Immature natural killer cell (primary cell): ENCODE data around the gene JUNB. TPM values are rescaled to one million over a fixed set of nuclear protein-coding genes. Genes with fewer than 3 reads are reported as not detected.

ENCODE experiments used
- DNase-seq, 3 donors: peaks; one replicate each; pipeline ENCODE4 v3.0.0; 2022; ENCODE audit warnings: mixed read lengths in 1 of 3
- H3K27ac Mint-ChIP-seq, 6 donors: one replicate each; pipeline ENCODE4 v1.8.0; 2020; ENCODE audit warnings: mixed read lengths in 6 of 6, mild to moderate bottlenecking in 5 of 6, inconsistent platforms in 4 of 6, moderate library complexity in 3 of 6
- H3K27me3 Mint-ChIP-seq, 3 donors: one replicate each; pipeline ENCODE4 v1.8.0; 2020 to 2021; ENCODE audit warnings: low read depth in 3 of 3, mild to moderate bottlenecking in 3 of 3, mixed read lengths in 3 of 3, moderate library complexity in 3 of 3, inconsistent platforms in 1 of 3
- H3K36me3 Mint-ChIP-seq, 3 donors: one replicate each; pipeline ENCODE4 v1.8.0; 2020; ENCODE audit warnings: mixed read lengths in 3 of 3, inconsistent platforms in 2 of 3, mild to moderate bottlenecking in 2 of 3
- H3K4me1 Mint-ChIP-seq, 2 donors: one replicate each; pipeline ENCODE4 v1.8.0; 2020; ENCODE audit warnings: inconsistent platforms in 2 of 2, mild to moderate bottlenecking in 2 of 2, mixed read lengths in 2 of 2, moderate library complexity in 1 of 2
- H3K4me3 Mint-ChIP-seq, 5 donors: one replicate each; pipeline ENCODE4 v1.8.0; 2020; ENCODE audit warnings: mild to moderate bottlenecking in 5 of 5, mixed read lengths in 5 of 5, inconsistent platforms in 3 of 5, moderate library complexity in 3 of 5
- H3K9me3 Mint-ChIP-seq, 6 donors: one replicate each; pipeline ENCODE4 v1.8.0; 2020; ENCODE audit warnings: mild to moderate bottlenecking in 6 of 6, mixed read lengths in 6 of 6, inconsistent platforms in 4 of 6, moderate library complexity in 3 of 6
- polyA plus RNA-seq, 3 donors: library from polyadenylated mRNA; unstranded; fragments of 300-500 nt; fragmentation: Illumina TruSeq; gene quantifications; one replicate each; pipeline ENCODE4 v1.2.3, GENCODE V29; 2021

Gene JUNB
- polyA plus RNA-seq, 3 donors from 2014 or later, result 620 to 796 (median 697) TPM

- peak; percentile 32 to 49 (median 36) for DNase-seq
- Mint-ChIP-seq H3K9me3 (no peaks in the 10 kb centered on the region), H3K27ac (peak overlapping the region; percentile 95 to 99 (median 99)), H3K27me3 (peaks cover 32 to 46% (median 35%) of the 10 kb centered on the region in 3 donors), H3K4me1 (peaks cover 23 to 28% of the 10 kb centered on the region in 2 donors), H3K36me3 (no peaks in the 10 kb centered on the region), H3K4me3 (peak overlapping the region; percentile 64 to 88 (median 84))
These were observed 2.6 kb upstream of the JUNB start for GRCh38 chr19:12788682-12789097.

GRCh38 chr19:12789098-12789903, 2.0 kb upstream of the JUNB start:
- H3K4me1 Mint-ChIP-seq, result peaks cover 26 to 33% of the 10 kb centered on the region in 2 donors

DNA sequence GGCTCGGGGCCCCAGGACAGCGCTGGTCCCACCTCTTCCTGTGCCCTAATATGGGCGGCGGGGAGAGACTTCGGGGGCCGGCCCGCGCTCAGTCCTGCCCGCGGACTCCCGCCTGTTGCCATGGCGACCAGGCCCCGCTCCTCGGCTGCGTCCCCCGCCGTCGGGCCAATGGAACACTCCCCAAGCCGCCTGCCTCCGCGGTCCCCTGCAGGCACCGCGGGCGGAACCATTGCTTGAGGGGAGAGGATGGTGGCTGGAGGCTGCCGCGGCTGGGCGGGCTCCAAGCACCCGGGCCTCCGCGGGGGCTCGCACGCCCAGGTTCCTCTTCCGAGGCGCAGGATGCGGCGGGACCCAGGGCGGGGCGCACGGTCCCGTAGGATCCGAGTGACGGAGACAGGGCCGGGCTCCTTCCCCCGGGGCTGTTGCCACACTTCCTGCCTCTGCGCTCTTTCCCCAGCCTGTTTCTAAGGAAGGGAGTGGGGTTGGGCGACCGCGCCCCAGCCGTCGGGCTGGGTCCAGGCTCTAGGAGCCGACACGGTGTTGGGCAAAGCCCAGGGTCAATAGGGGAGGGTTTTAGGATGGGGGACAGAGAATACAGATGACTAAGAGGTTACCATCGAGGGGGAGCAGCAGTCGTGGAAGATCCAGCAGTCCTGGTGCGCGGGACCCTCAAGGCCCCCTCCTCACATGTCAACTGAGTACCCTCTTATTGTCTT, 1.2 kb upstream of the JUNB start:
- H3K27me3 Mint-ChIP-seq, result peaks cover 35 to 48% (median 38%) of the 10 kb centered on the region in 3 donors
- H3K4me3 Mint-ChIP-seq, result peak overlapping the region; percentile 93 to 96 (median 95)
- DNase-seq, result peak; percentile 97 to 98 (median 97)
- H3K4me1 Mint-ChIP-seq, result peaks cover 33 to 40% of the 10 kb centered on the region in 2 donors
- no peaks in the 10 kb centered on the region for H3K36me3 Mint-ChIP-seq
- H3K9me3 Mint-ChIP-seq, result no peaks in the 10 kb centered on the region
- H3K27ac Mint-ChIP-seq, result peak overlapping the region; percentile 94 to 100 (median 99)

More at GRCh38 chr19:12789098-12789903, 2.0 kb upstream of the JUNB start:
- DNase-seq, result peak; percentile 44 to 49 (median 47)
- H3K4me3 Mint-ChIP-seq, result peak overlapping the region; percentile 83 to 96 (median 95)
- H3K27ac Mint-ChIP-seq, result peak overlapping the region; percentile 95 to 100 (median 99)
- no peaks in the 10 kb centered on the region for H3K36me3 Mint-ChIP-seq
- H3K27me3 Mint-ChIP-seq, result peaks cover 35 to 48% (median 36%) of the 10 kb centered on the region in 3 donors
- H3K9me3 Mint-ChIP-seq, result no peaks in the 10 kb centered on the region

- H3K4me3 Mint-ChIP-seq, result peak overlapping the region; percentile 93 to 96 (median 95)
- no peaks in the 10 kb centered on the region for H3K9me3 Mint-ChIP-seq
- no peaks in the 10 kb centered on the region for H3K36me3 Mint-ChIP-seq
- peaks cover 35 to 48% (median 38%) of the 10 kb centered on the region in 3 donors for H3K27me3 Mint-ChIP-seq
- H3K27ac Mint-ChIP-seq, result peak overlapping the region; percentile 94 to 100 (median 99)
- DNase-seq, result no peak
- H3K4me1 Mint-ChIP-seq, result peaks cover 34 to 42% of the 10 kb centered on the region in 2 donors
These were observed 500 bp upstream of the JUNB start for GRCh38 chr19:12790628-12791344.

GRCh38 chr19:12792051-12792852, 966 bp downstream of the JUNB start:
- H3K27me3 Mint-ChIP-seq, result peaks cover 35 to 52% (median 42%) of the 10 kb centered on the region in 3 donors
- H3K4me3 Mint-ChIP-seq, result peak overlapping the region; percentile 93 to 96 (median 95)
- DNase-seq, result peak; percentile 76 to 82 (median 81)
- peak overlapping the region; percentile 93 to 100 (median 99) for H3K27ac Mint-ChIP-seq
- H3K9me3 Mint-ChIP-seq, result no peaks in the 10 kb centered on the region
- H3K4me1 Mint-ChIP-seq, result peaks cover 39 to 51% of the 10 kb centered on the region in 2 donors
- H3K36me3 Mint-ChIP-seq, result no peaks in the 10 kb centered on the region

DNA sequence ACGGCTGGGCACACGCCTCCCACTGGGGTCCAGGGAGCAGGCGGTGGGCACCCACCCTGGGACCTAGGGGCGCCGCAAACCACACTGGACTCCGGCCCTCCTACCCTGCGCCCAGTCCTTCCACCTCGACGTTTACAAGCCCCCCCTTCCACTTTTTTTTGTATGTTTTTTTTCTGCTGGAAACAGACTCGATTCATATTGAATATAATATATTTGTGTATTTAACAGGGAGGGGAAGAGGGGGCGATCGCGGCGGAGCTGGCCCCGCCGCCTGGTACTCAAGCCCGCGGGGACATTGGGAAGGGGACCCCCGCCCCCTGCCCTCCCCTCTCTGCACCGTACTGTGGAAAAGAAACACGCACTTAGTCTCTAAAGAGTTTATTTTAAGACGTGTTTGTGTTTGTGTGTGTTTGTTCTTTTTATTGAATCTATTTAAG, 1.6 kb downstream of the JUNB start:
- Mint-ChIP-seq H3K4me3 (peak overlapping the region; percentile 93 to 96 (median 95)), H3K36me3 (no peaks in the 10 kb centered on the region), H3K9me3 (no peaks in the 10 kb centered on the region), H3K4me1 (peaks cover 39 to 51% of the 10 kb centered on the region in 2 donors), H3K27me3 (peaks cover 35 to 52% (median 42%) of the 10 kb centered on the region in 3 donors), H3K27ac (peak overlapping the region; percentile 93 to 100 (median 99))
- no peak for DNase-seq

- peaks cover 37 to 45% of the 10 kb centered on the region in 2 donors for H3K4me1 Mint-ChIP-seq
- H3K27me3 Mint-ChIP-seq, result peaks cover 35 to 51% (median 42%) of the 10 kb centered on the region in 3 donors
These were observed 2.3 kb downstream of the JUNB start for GRCh38 chr19:12793290-12794195.

DNA sequence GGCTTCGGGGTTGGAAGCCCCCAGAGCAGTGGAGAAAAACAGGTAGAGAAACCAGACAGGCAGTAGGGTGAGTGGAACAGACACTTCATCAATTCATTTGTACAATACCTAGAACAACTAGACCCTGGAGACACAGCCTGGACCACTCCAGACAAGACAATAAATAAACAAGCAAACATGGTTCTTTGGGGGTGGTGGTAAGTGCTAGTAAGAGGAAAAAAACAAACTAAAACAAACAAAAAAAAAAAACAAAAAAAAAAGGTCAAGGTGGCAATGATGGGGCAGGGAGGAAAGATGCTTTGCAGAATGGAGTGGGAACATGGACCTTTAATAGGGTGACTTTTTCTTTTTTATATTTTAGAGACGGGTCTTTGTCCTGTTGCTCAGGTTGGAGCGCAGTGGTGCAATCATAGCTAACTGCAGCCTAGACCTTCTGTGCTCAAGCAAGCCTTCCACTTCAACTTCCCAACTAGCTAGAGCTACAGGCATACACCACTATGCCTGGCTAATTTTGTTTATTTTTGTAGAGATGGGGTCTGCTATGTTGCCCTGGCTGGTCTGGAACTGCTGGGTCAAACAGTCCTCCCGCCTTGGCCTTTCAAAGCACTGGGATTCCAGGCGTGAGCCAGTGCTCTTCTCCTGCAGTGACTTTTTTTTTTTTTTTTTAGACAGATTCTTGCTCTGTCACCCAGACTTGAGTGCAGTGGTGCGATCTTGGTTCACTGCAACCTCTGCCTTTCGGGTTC, 3.1 kb downstream of the JUNB start:
- no peaks in the 10 kb centered on the region for H3K36me3 Mint-ChIP-seq
- H3K4me3 Mint-ChIP-seq, result peak overlapping the region; percentile 73 to 82 (median 80)
- peaks cover 33 to 46% (median 42%) of the 10 kb centered on the region in 3 donors for H3K27me3 Mint-ChIP-seq
- peak overlapping the region; percentile 92 to 99 (median 98) for H3K27ac Mint-ChIP-seq
- H3K9me3 Mint-ChIP-seq, result no peaks in the 10 kb centered on the region
- H3K4me1 Mint-ChIP-seq, result peaks cover 29 to 37% of the 10 kb centered on the region in 2 donors
- no peak for DNase-seq

More at GRCh38 chr19:12793290-12794195, 2.3 kb downstream of the JUNB start:
- no peaks in the 10 kb centered on the region for H3K9me3 Mint-ChIP-seq
- H3K4me3 Mint-ChIP-seq, result peak overlapping the region; percentile 93 to 96 (median 95)
- no peaks in the 10 kb centered on the region for H3K36me3 Mint-ChIP-seq
- H3K27ac Mint-ChIP-seq, result peak overlapping the region; percentile 93 to 100 (median 99)
- peak; percentile 97 to 99 (median 98) for DNase-seq

GRCh38 chr19:12794971-12795381, 3.7 kb downstream of the JUNB start:
- peaks cover 29 to 36% of the 10 kb centered on the region in 2 donors for H3K4me1 Mint-ChIP-seq
- H3K4me3 Mint-ChIP-seq, result peak overlapping the region in 3 of 5 donors; percentile 73 to 82 (median 80)
- H3K9me3 Mint-ChIP-seq, result no peaks in the 10 kb centered on the region
- peaks cover 33 to 44% (median 42%) of the 10 kb centered on the region in 3 donors for H3K27me3 Mint-ChIP-seq
- no peak for DNase-seq
- H3K36me3 Mint-ChIP-seq, result no peaks in the 10 kb centered on the region
- H3K27ac Mint-ChIP-seq, result peak overlapping the region in 5 of 6 donors; percentile 97 to 99 (median 98)

DNA sequence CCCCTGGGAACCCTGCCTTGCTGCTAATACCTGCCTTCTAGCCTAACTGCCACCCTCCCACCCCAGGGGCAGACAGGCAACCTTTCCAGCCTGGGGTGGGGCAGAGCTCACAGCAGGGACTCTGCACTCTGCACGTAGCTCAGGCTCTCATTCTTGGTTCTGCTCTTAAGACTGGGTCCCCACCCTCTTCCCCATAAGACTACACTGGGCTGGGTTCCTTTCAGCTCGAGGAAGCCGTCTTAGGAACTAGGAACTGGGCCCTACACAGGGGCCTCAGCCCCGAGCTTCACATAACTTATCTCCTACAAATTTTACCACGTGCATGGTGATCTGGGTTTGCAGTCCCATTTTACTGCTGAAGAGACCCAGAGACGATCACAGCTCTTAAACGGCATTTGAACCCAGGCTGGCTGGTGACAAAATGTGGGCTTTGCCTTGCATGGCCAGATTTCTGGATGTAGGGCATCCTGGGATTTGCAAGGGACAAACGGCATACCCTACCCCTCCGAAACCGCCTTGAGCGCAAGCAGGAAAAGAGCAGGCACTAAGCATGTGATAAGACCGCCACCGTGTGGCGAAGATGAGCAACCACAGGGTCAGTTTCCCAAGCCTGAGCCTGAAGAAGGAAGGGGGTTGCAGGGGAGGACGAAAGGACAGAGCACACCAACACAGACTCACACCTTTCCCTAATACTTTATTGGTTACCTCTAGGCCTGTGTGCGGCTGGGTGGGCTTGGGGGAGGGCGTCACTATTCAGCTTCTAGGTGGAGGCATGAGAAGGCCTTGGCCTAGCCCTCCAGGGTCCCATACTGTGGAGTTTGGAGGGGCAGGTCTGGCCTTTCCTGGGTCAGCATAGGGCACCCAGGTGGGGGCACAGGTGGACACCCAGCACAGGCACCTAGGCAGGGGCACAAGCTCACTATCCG, 5.1 kb downstream of the JUNB start:
- Mint-ChIP-seq H3K9me3 (no peaks in the 10 kb centered on the region), H3K27ac (peak overlapping the region; percentile 14 to 92 (median 88)), H3K27me3 (peaks cover 20 to 30% (median 29%) of the 10 kb centered on the region in 3 donors), H3K4me1 (peaks cover 27 to 33% of the 10 kb centered on the region in 2 donors), H3K4me3 (peak overlapping the region; percentile 37 to 81 (median 71)), H3K36me3 (no peaks in the 10 kb centered on the region)
- DNase-seq, result peak; percentile 74 to 80 (median 78)
